Nephron (organoid): ENCODE data around the gene ISL2.
A peak's percentile ranks its signal among the peaks of the same experiment; 100 is the strongest.

Experiments
- H3K27ac Mint-ChIP-seq, 3 experiments: 2 replicates each; pipeline ENCODE4 v1.8.0; 2020; ENCODE audit warnings: mixed read lengths in 3 of 3, mild to moderate bottlenecking in 2 of 3, moderate library complexity in 1 of 3
- H3K27me3 Mint-ChIP-seq: 2 replicates; pipeline ENCODE4 v1.8.0; 2021; ENCODE audit warnings: low read depth, mild to moderate bottlenecking, moderate library complexity, mixed read lengths
- H3K36me3 Mint-ChIP-seq: 2 replicates; pipeline ENCODE4 v1.8.0; 2020; ENCODE audit warnings: low read depth, mixed read lengths
- H3K4me1 Mint-ChIP-seq: 2 replicates; pipeline ENCODE4 v1.8.0; 2020; ENCODE audit warnings: mixed read lengths
- H3K4me3 Mint-ChIP-seq, 3 experiments: 2 replicates each; pipeline ENCODE4 v1.8.0; 2020; ENCODE audit warnings: mild to moderate bottlenecking in 3 of 3, mixed read lengths in 3 of 3, moderate library complexity in 2 of 3
- H3K9me3 Mint-ChIP-seq: 2 replicates; pipeline ENCODE4 v1.8.0; 2020; ENCODE audit warnings: mixed read lengths
- CTCF ChIP-seq, 3 experiments: fragments of 200-600 bp; sonication (generic); IDR thresholded peaks; one replicate each; pipeline ENCODE4 v1.5.0; 2021; ENCODE audit warnings: antibody characterized with exemption in 3 of 3; ENCODE audit not compliant: unreplicated experiment in 3 of 3

ISL2 gene

GRCh38 chr15:76339305-76340197, 3.0 kb downstream of the ISL2 start:
- H3K36me3 Mint-ChIP-seq, result no peaks in the 10 kb centered on the region
- H3K4me3 Mint-ChIP-seq, result peak overlapping the region; percentile 80 to 84 (median 80)
- H3K27me3 Mint-ChIP-seq, result peaks cover 93% of the 10 kb centered on the region
- no peak overlapping the region for H3K27ac Mint-ChIP-seq
- TF ChIP-seq CTCF (IDR thresholded peaks at IDR 0.05; ENCODE audit: unreplicated experiment in 3 of 3), result no peak
- peaks cover 2% of the 10 kb centered on the region for H3K9me3 Mint-ChIP-seq
- peaks cover 45% of the 10 kb centered on the region for H3K4me1 Mint-ChIP-seq

DNA sequence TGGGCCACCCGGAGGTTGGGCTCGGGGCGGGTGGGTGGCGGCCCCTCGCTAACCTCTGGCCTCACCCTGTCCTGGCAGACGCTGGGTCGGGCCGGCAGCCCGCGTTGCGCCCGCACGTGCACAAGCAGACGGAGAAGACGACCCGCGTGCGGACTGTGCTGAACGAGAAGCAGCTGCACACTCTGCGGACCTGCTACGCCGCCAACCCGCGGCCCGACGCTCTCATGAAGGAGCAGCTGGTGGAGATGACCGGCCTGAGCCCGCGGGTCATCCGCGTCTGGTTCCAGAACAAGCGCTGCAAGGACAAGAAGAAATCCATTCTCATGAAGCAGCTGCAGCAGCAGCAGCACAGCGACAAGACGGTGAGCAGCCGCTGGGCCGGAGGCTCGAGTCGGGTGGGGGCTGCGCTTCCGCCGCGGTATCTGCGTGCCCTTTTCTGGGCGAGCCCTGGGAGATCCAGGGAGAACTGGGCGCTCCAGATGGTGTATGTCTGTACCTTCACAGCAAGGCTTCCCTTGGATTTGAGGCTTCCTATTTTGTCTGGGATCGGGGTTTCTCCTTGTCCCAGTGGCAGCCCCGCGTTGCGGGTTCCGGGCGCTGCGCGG, 3.7 kb downstream of the ISL2 start:
- Mint-ChIP-seq H3K36me3 (no peaks in the 10 kb centered on the region), H3K9me3 (peaks cover 2% of the 10 kb centered on the region), H3K27ac (no peak overlapping the region), H3K27me3 (peaks cover 93% of the 10 kb centered on the region), H3K4me3 (peak overlapping the region; percentile 80 to 84 (median 80)), H3K4me1 (peaks cover 46% of the 10 kb centered on the region)
- TF ChIP-seq CTCF (IDR thresholded peaks at IDR 0.05; ENCODE audit: unreplicated experiment in 3 of 3), result no peak

DNA sequence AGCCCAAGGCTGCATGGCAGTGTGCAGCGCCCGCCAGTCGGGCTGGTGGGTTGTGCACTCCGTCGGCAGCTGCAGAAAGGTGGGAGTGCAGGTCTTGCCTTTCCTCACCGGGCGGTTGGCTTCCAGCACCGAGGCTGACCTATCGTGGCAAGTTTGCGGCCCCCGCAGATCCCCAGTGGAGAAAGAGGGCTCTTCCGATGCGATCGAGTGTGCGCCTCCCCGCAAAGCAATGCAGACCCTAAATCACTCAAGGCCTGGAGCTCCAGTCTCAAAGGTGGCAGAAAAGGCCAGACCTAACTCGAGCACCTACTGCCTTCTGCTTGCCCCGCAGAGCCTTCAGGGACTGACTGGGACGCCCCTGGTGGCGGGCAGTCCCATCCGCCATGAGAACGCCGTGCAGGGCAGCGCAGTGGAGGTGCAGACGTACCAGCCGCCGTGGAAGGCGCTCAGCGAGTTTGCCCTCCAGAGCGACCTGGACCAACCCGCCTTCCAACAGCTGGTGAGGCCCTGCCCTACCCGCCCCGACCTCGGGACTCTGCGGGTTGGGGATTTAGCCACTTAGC, 4.3 kb downstream of the ISL2 start:
- H3K9me3 Mint-ChIP-seq, result peaks cover 2% of the 10 kb centered on the region
- no peaks in the 10 kb centered on the region for H3K36me3 Mint-ChIP-seq
- TF ChIP-seq CTCF (IDR thresholded peaks at IDR 0.05; ENCODE audit: unreplicated experiment in 3 of 3), result peak in 2 of 3 experiments; percentile 16 to 28
- peaks cover 44% of the 10 kb centered on the region for H3K4me1 Mint-ChIP-seq
- H3K4me3 Mint-ChIP-seq, result peak overlapping the region; percentile 34 to 80 (median 57)
- H3K27me3 Mint-ChIP-seq, result peaks cover 93% of the 10 kb centered on the region
- no peak overlapping the region for H3K27ac Mint-ChIP-seq

DNA sequence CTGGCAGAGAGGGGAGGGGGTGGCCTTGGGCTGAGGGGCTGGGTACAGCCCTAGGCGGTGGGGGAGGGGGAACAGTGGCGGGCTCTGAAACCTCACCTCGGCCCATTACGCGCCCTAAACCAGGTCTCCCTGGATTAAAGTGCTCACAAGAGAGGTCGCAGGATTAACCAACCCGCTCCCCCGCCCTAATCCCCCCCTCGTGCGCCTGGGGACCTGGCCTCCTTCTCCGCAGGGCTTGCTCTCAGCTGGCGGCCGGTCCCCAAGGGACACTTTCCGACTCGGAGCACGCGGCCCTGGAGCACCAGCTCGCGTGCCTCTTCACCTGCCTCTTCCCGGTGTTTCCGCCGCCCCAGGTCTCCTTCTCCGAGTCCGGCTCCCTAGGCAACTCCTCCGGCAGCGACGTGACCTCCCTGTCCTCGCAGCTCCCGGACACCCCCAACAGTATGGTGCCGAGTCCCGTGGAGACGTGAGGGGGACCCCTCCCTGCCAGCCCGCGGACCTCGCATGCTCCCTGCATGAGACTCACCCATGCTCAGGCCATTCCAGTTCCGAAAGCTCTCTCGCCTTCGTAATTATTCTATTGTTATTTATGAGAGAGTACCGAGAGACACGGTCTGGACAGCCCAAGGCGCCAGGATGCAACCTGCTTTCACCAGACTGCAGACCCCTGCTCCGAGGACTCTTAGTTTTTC, 4.9 kb downstream of the ISL2 start:
- Mint-ChIP-seq H3K9me3 (peaks cover 2% of the 10 kb centered on the region), H3K27ac (no peak overlapping the region), H3K36me3 (no peaks in the 10 kb centered on the region), H3K4me3 (peak overlapping the region; percentile 54 to 80 (median 57)), H3K4me1 (peaks cover 44% of the 10 kb centered on the region), H3K27me3 (peaks cover 92% of the 10 kb centered on the region)
- TF ChIP-seq CTCF (IDR thresholded peaks at IDR 0.05; ENCODE audit: unreplicated experiment in 3 of 3), result no peak

DNA sequence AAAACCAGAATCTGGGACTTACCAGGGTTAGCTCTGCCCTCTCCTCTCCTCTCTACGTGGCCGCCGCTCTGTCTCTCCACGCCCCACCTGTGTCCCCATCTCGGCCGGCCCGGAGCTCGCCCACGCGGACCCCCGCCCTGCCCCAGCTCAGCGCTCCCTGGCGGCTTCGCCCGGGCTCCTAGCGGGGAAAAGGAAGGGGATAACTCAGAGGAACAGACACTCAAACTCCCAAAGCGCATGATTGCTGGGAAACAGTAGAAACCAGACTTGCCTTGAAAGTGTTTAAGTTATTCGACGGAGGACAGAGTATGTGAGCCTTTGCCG, 5.4 kb downstream of the ISL2 start:
- H3K27me3 Mint-ChIP-seq, result peaks cover 92% of the 10 kb centered on the region
- no peak overlapping the region for H3K27ac Mint-ChIP-seq
- peaks cover 2% of the 10 kb centered on the region for H3K9me3 Mint-ChIP-seq
- H3K36me3 Mint-ChIP-seq, result no peaks in the 10 kb centered on the region
- H3K4me1 Mint-ChIP-seq, result peaks cover 39% of the 10 kb centered on the region
- H3K4me3 Mint-ChIP-seq, result peak overlapping the region; percentile 54 to 73 (median 57)
- no peak for TF ChIP-seq CTCF (IDR thresholded peaks at IDR 0.05; ENCODE audit: unreplicated experiment in 3 of 3)
